OCI-LY1 (cell line): ENCODE data around the gene TMEM131.

ENCODE experiments used
- EZH2 ChIP-seq: fragments of 200-600 bp; sonication (generic), shearing (Covaris generic); IDR thresholded peaks from 2 replicates; pipeline ENCODE4 v1.8.0; 2017; ENCODE audit warnings: borderline replicate concordance, mixed run types, mild to moderate bottlenecking, antibody characterized with exemption, low read length, moderate library complexity, mixed read lengths
- TF ChIP-seq, protein P1 (sequence below): fragments of 200-600 bp; sonication (generic), shearing (Covaris generic); IDR thresholded peaks from 2 replicates; pipeline ENCODE4 v1.5.1; 2017; ENCODE audit warnings: mild to moderate bottlenecking, antibody characterized with exemption, low read length, moderate library complexity, mixed read lengths

GRCh38 chr2:97752342-97753334 lies 243.1 kb downstream of the TMEM131 start:
- TF ChIP-seq, protein P1, sequence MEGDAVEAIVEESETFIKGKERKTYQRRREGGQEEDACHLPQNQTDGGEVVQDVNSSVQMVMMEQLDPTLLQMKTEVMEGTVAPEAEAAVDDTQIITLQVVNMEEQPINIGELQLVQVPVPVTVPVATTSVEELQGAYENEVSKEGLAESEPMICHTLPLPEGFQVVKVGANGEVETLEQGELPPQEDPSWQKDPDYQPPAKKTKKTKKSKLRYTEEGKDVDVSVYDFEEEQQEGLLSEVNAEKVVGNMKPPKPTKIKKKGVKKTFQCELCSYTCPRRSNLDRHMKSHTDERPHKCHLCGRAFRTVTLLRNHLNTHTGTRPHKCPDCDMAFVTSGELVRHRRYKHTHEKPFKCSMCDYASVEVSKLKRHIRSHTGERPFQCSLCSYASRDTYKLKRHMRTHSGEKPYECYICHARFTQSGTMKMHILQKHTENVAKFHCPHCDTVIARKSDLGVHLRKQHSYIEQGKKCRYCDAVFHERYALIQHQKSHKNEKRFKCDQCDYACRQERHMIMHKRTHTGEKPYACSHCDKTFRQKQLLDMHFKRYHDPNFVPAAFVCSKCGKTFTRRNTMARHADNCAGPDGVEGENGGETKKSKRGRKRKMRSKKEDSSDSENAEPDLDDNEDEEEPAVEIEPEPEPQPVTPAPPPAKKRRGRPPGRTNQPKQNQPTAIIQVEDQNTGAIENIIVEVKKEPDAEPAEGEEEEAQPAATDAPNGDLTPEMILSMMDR, result no peak
- no peak for TF ChIP-seq EZH2
